Astrocyte of the cerebellum (primary cell): ENCODE data around the gene ARMC9.

Experiments
- DNase-seq: peaks from one replicate; pipeline ENCODE4 v3.0.0-alpha.2; 2011; ENCODE audit warnings: low read depth
- H3K4me3 ChIP-seq: 2 replicates; pipeline ENCODE4 v1.5.1; 2011; ENCODE audit warnings: mild to moderate bottlenecking, low read depth, low read length, moderate library complexity
- CTCF ChIP-seq: IDR thresholded peaks from 2 replicates; pipeline ENCODE4 v1.5.1; 2012; ENCODE audit warnings: low read length, low read depth, moderate library complexity, mild to moderate bottlenecking; ENCODE audit errors: missing control alignments
- in situ Hi-C: cut with HindIII; loops from 2 replicates; pipeline ENCODE4 v1.10.0; 2017; ENCODE audit warnings: low sequenced_read_pairs

ARMC9 gene

GRCh38 chr2:231321556-231322334, 123.3 kb downstream of the ARMC9 start:
- DNase-seq: no peak
- no peak for TF ChIP-seq CTCF
- no peak overlapping the region for H3K4me3 ChIP-seq
- in situ Hi-C loops: loop anchor here (5.0 kb wide), 1 partner anchor 91 kb away; no protein-coding TSS in a partner anchor

- DNase-seq: no peak
- no peak overlapping the region for H3K4me3 ChIP-seq
- in situ Hi-C loops: loop anchor here (5.0 kb wide), 1 partner anchor 89 kb away; no protein-coding TSS in a partner anchor
- no peak for TF ChIP-seq CTCF
These were observed 124.9 kb downstream of the ARMC9 start for GRCh38 chr2:231323316-231323715.

GRCh38 chr2:231325826-231326225, 127.4 kb downstream of the ARMC9 start:
- no peak for TF ChIP-seq CTCF
- in situ Hi-C loops: no loop called here
- no peak overlapping the region for H3K4me3 ChIP-seq
- DNase-seq: no peak

- in situ Hi-C loops: no loop called here
- TF ChIP-seq CTCF: no peak
- no peak overlapping the region for H3K4me3 ChIP-seq
- no peak for DNase-seq
These were observed 128.0 kb downstream of the ARMC9 start for GRCh38 chr2:231326404-231326803.

GRCh38 chr2:231330311-231330710, 131.9 kb downstream of the ARMC9 start:
- DNase-seq: no peak
- in situ Hi-C loops: no loop called here
- H3K4me3 ChIP-seq: no peak overlapping the region
- TF ChIP-seq CTCF: no peak

- no peak for TF ChIP-seq CTCF
- H3K4me3 ChIP-seq: no peak overlapping the region
- DNase-seq: no peak
- in situ Hi-C loops: no loop called here
These were observed 133.1 kb downstream of the ARMC9 start for GRCh38 chr2:231331533-231331932.
